ENCODE results near the gene SSX1.
"Not testable (repeated sequence)": the region's sequence is repeated elsewhere in the genome, so short reads cannot be mapped to it uniquely, and the experiment has no call there.

Gene SSX1, protein sequence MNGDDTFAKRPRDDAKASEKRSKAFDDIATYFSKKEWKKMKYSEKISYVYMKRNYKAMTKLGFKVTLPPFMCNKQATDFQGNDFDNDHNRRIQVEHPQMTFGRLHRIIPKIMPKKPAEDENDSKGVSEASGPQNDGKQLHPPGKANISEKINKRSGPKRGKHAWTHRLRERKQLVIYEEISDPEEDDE

DNA sequence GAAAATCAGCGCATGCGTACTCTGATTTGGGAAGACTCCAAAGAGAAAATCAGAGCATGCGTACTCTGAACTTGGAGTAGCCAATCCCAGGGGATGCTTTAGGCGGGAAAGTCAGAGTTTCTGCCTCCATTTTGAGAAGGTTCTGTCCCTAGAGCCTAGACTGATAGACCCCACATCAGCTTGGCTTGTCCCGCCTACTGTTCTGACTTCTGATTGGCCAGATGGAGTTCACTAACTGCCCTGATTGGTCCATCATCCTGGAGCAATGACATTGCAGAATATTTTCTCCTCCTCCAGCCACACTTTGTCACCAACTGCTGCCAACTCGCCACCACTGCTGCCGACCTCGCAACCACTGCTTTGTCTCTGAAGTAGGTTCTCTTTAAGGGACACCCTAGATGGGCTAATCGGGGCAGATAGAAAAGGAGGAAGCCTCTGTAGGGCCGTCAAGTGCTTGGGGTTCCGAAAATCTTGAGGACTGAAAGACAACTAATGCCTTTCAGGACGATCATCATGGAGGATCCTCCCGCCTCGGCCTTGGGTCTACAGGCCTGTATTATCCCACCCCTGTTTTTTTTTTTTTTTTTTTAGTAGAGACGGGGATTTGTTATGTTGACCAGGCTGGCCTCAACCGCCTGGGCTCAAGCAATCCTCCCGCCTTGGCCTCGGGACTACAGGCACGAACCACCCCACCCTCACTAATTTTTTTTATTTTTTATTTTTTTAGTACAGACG lies at the start of gene SSX1:
TSS of gene SSX1 (plus strand) at position 331 of the 735 bp plus-strand sequence. CDS start 1,850 bp downstream, outside the sequence.
- not testable (repeated sequence) for H3K27ac Mint-ChIP-seq, H3K4me3 Mint-ChIP-seq

DNA sequence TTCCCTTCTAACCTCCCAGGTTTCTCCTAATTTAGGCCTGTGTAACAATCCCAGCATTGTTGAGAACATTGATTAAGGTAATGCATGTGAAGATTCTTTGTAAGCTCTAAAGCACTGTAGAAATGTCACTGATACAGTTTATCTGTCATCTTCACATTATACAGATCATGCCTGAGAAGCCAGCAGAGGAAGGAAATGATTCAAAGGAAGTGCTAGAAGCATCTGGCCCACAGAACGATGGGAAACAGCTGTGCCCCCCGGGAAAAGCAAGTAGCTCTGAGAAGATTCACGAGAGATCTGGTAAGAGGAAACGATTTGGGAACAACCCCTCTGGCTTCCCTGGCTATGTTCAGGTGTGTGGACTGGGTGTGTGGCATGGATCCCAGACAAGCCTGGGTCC lies 40.9 kb upstream of the SSX1 start:
- H3K27ac Mint-ChIP-seq; H3K4me1 Mint-ChIP-seq (ENCODE audit: low read depth); H3K36me3 Mint-ChIP-seq (ENCODE audit: low read depth); H3K9me3 Mint-ChIP-seq; DNase-seq; H3K4me3 Mint-ChIP-seq: not testable (repeated sequence)
- H3K27me3 Mint-ChIP-seq, result peaks cover 32% of the 10 kb centered on the region

More for the DNA sequence above, at the start of gene SSX1:
- DNase-seq; H3K36me3 Mint-ChIP-seq (ENCODE audit: low read depth); H3K4me1 Mint-ChIP-seq (ENCODE audit: low read depth); H3K9me3 Mint-ChIP-seq: not testable (repeated sequence)
- H3K27me3 Mint-ChIP-seq, result peaks cover 19% of the 10 kb centered on the region

DNA sequence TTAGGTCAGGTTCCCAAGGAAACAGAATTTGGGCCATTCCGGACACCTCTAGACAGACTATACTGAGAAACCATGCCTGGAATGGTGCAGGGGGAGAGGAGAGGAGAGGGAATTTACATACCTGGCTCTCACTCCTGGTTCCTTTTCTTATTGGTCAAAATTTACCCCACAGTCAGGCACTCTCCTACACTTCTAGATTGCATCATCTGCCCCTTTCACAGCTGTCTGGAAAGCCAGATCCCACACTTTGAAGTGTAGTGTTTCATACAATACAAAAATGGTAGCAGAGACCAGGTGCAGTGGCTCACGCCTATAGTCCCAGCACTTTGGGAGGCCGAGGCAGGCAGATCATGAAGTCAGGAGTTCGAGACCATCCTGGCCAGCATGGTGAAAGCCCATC lies 31.0 kb upstream of the SSX1 start:
- not testable (repeated sequence) for H3K4me3 Mint-ChIP-seq; H3K36me3 Mint-ChIP-seq (ENCODE audit: low read depth); H3K9me3 Mint-ChIP-seq; DNase-seq; H3K4me1 Mint-ChIP-seq (ENCODE audit: low read depth); H3K27ac Mint-ChIP-seq
- peaks cover 24% of the 10 kb centered on the region for H3K27me3 Mint-ChIP-seq

DNA sequence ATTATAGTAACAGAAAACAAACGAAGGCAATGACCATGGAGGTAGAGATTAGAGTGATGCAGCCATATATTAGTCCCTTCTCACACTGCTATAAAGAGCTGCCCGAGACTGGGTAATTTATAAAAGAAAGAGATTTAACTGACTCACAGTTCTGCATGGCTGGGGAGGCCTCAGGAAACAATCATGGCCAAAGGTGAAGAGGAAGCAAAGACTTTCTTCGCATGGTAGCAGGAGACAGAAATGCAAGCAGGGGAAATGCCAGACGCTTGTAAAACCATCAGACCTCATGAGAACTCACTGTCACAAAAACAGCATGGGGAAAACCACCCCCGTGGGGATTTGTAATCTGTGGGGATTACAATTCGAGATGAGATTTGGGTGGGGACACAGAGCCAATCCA lies 2.2 kb upstream of the SSX1 start:
- H3K36me3 Mint-ChIP-seq (ENCODE audit: low read depth); H3K9me3 Mint-ChIP-seq; H3K27ac Mint-ChIP-seq; H3K4me3 Mint-ChIP-seq; DNase-seq; H3K4me1 Mint-ChIP-seq (ENCODE audit: low read depth): not testable (repeated sequence)
- peaks cover 16% of the 10 kb centered on the region for H3K27me3 Mint-ChIP-seq

DNA sequence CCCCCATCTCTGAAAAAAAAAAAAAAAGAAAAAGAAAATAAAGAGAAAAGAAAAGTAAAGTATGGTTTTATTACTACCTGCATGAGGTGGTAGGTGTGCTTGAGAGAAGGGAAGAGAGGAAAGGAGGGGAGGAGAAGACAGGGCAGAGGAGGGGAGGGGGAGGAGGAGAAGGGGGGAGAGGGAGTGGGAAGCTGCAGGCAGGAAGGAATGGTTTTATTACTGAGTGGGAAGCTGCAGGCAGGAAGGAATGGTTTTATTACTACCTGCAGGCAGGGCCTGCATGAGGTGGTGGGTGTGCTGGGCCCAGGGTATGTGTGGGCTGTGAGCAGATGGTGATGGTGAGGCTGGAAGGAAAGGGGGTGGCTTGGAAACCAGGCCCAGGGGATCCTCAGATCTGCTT lies 19.2 kb downstream of the SSX1 start:
- H3K36me3 Mint-ChIP-seq (ENCODE audit: low read depth); H3K27ac Mint-ChIP-seq; DNase-seq: not testable (repeated sequence)

DNA sequence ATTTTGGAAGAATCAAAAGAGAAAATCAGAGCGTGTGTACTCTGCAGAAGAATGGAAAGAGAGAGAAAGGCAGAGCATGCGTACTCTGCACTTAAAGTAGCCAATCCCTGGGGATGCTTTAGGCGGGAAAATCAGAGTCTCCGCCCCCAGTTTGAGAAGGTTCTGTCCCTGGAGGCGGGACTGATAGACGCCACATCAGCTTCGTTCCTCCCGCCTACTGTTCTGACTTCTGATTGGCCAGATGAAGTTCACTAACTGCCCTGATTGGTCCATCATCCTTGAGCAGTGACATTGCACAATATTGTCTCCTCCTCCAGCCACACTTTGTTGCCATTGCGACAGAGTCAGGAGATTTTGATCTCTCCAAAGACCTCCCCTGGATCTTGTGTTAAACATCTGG lies 23.8 kb downstream of the SSX1 start:
- Mint-ChIP-seq H3K27me3 (peaks cover 31% of the 10 kb centered on the region), H3K36me3 (ENCODE audit: low read depth) (no peaks in the 10 kb centered on the region), H3K4me3 (no peak overlapping the region), H3K4me1 (ENCODE audit: low read depth) (no peaks in the 10 kb centered on the region), H3K9me3 (no peaks in the 10 kb centered on the region), H3K27ac (no peak overlapping the region)
- no peak for DNase-seq

More for the DNA sequence above, 19.2 kb downstream of the SSX1 start:
- peaks cover 23% of the 10 kb centered on the region for H3K27me3 Mint-ChIP-seq
- not testable (repeated sequence) for H3K4me1 Mint-ChIP-seq (ENCODE audit: low read depth); H3K9me3 Mint-ChIP-seq; H3K4me3 Mint-ChIP-seq

DNA sequence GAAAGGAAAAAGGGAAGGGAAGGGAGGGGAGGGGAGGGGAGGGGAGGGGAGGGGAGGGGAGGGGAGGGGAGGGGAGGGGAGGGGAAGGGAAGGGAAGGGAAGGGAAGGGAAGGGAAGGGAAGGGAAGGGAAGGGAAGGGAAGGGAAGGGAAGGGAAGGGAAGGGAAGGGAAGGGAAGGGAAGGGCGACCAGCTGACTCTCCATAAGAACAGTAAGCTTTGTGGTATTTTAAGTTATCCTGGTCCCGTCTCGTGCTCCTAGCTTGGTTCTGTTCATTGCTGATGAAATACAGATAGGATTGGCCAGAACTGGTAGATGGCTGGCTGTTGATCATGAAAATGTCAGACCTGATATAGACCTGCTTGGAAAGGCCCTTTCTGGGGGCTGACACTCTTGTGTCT lies 25.5 kb downstream of the SSX1 start:
- not testable (repeated sequence) for H3K27ac Mint-ChIP-seq; H3K36me3 Mint-ChIP-seq (ENCODE audit: low read depth); H3K4me1 Mint-ChIP-seq (ENCODE audit: low read depth); DNase-seq; H3K9me3 Mint-ChIP-seq; H3K4me3 Mint-ChIP-seq
- H3K27me3 Mint-ChIP-seq, result peaks cover 39% of the 10 kb centered on the region

DNA sequence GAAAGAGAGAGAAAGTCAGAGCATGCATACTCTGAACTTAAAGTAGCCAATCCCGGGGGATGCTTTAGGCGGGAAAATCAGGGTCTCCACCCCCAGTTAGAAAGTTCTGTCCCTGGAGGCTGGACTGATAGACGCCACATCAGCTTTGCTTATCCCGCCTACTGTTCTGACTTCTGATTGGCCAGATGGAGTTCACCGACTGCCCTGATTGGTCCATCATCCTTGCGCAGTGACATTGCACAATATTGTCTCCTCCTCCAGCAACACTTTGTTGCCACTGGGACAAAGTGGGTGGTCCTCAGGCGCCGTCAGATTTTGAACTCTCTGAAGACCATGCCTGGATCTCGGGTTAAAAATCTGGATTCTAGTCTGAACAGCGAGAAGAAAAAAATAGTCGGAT lies 51.0 kb downstream of the SSX1 start:
- H3K9me3 Mint-ChIP-seq, result no peaks in the 10 kb centered on the region
- no peaks in the 10 kb centered on the region for H3K36me3 Mint-ChIP-seq (ENCODE audit: low read depth)
- peaks cover 23% of the 10 kb centered on the region for H3K27me3 Mint-ChIP-seq
- no peak for DNase-seq
- H3K4me3 Mint-ChIP-seq, result no peak overlapping the region
- no peaks in the 10 kb centered on the region for H3K4me1 Mint-ChIP-seq (ENCODE audit: low read depth)
- H3K27ac Mint-ChIP-seq, result no peak overlapping the region

DNA sequence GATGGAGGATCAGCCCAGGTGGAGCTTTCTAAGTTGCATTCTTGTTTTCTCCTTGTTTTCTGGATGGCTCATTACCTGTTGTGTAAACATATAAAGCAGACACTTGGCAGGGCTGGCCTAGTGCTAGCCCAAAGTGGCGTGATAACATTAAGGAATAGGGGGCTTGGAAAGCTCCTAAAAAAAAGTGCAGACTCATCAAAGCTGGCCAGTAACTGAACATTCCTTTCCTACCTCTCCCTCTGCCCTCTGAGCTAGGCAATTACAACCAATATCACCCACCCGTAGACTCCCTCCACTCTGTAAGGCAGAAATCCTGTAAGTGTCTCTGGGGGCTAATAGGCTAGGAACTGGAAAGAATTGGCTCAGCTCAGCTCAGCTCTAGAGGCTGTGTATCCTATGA lies 58.8 kb downstream of the SSX1 start:
- not testable (repeated sequence) for H3K4me3 Mint-ChIP-seq; H3K4me1 Mint-ChIP-seq (ENCODE audit: low read depth); H3K36me3 Mint-ChIP-seq (ENCODE audit: low read depth); H3K9me3 Mint-ChIP-seq; DNase-seq; H3K27ac Mint-ChIP-seq
- peaks cover 42% of the 10 kb centered on the region for H3K27me3 Mint-ChIP-seq

Data from activated T-cell treated with anti-CD3 and anti-CD28 coated beads, Interleukin-2, amount 50 U/mL, for 24 hours (primary cell).